Body of pancreas (tissue), 4 donors: ENCODE results near the gene PCGF2. TPM values are rescaled to one million over a fixed set of nuclear protein-coding genes. Genes with fewer than 3 reads are reported as not detected.
"Not testable (repeated sequence)": the region's sequence is repeated elsewhere in the genome, so short reads cannot be mapped to it uniquely, and the experiment has no call there.

Source experiments
- ATAC-seq: fragments of 150-250 bp; one replicate; pipeline ENCODE4 v1.9.1; 2016
- DNase-seq, 4 donors: peaks; one replicate each; pipeline ENCODE4 v3.0.0-alpha.2; 2019
- H3K27ac ChIP-seq, 4 donors: fragments of 200-600 bp; sonication (generic); 1 replicate in 3 of 4; 2 replicates in 1 of 4; pipeline versions ENCODE4 v1.5.1 to v1.6.1; 2016 to 2019; ENCODE audit warnings: mild to moderate bottlenecking in 1 of 4, mixed read lengths in 1 of 4, moderate library complexity in 1 of 4
- H3K27me3 ChIP-seq, 2 donors: fragments of 200-600 bp; sonication (generic); one replicate each; pipeline ENCODE4 v1.6.0; 2016; ENCODE audit warnings: mild to moderate bottlenecking in 1 of 2
- H3K36me3 ChIP-seq, 2 donors: fragments of 200-600 bp; sonication (generic); replicated peaks in 1 of 2; 2 replicates each; pipeline ENCODE4 v1.5.1; 2016; ENCODE audit warnings: low read depth in 2 of 2; ENCODE audit not compliant: insufficient read depth in 1 of 2
- H3K4me1 ChIP-seq: fragments of 200-600 bp; sonication (generic); one replicate; pipeline ENCODE4 v1.6.0; 2016
- H3K4me3 ChIP-seq, 2 donors: fragments of 200-600 bp; sonication (generic); 1 replicate in 1 of 2; 2 replicates in 1 of 2; pipeline ENCODE4 v1.5.1; 2016 to 2019
- H3K9me3 ChIP-seq, 3 donors: fragments of 200-600 bp; sonication (generic); 1 replicate in 2 of 3; 2 replicates in 1 of 3; pipeline ENCODE4 v1.5.1; 2016
- CTCF ChIP-seq, 7 experiments: fragments of 450-650 bp in 4 of 7; fragments of 200-600 bp in 3 of 7; sonication (generic) in 3 of 7; IDR thresholded peaks; one replicate each; pipeline ENCODE4 v1.5.1; 2016 to 2019; ENCODE audit warnings: antibody characterized with exemption in 7 of 7
- POLR2A ChIP-seq, 3 donors: fragments of 450-650 bp; IDR thresholded peaks; one replicate each; pipeline ENCODE4 v1.6.1; 2016; ENCODE audit warnings: antibody characterized with exemption in 3 of 3, mild to moderate bottlenecking in 2 of 3
- WGBS, 2 donors: methylation state at CpG; one replicate each; pipeline ENCODE4 v1.1.5; 2017; 5-methylcytosine and 5-hydroxymethylcytosine counted together
- intact Hi-C: fragments of 100-400 bp; cut with DNase I; formaldehyde crosslinking; loops from one replicate; pipeline ENCODE4 v1.15.1; 2023
- total RNA-seq, 2 donors: library from RNA; depleted of rRNA; stranded (reverse); fragments of >200 nt; gene quantifications; one replicate each; pipeline ENCODE4 v1.1.0, GENCODE V29; 2016

Gene PCGF2
- total RNA-seq, 2 donors from 2014 or later: 5.9 to 9.3 TPM

GRCh38 chr17:38729886-38730525 lies 18.1 kb downstream of the PCGF2 start, which contains the start of gene CISD3:
Gene CISD3, plus strand, starts transcription at chr17:38730341. Its CDS starts 18 bp downstream, at chr17:38730359.
- peaks cover 51% of the 10 kb centered on the region for H3K4me1 ChIP-seq
- no peaks in the 10 kb centered on the region for H3K27me3 ChIP-seq
- peak within 1 kb of the TSS; percentile 93 to 97 (median 96) for H3K27ac ChIP-seq
- H3K9me3 ChIP-seq: no peaks in the 10 kb centered on the region
- TF ChIP-seq POLR2A (IDR thresholded peaks at IDR 0.05) (peak in 1 of 3 donors; percentile 10), CTCF (IDR thresholded peaks at IDR 0.05) (peak; percentile 35 to 97 (median 80))
- H3K4me3 ChIP-seq: peak within 1 kb of the TSS; percentile 45 to 53
- intact Hi-C loops: no loop called here
- peak; percentile 80 for ATAC-seq
- no peaks in the 10 kb centered on the region for H3K36me3 ChIP-seq
- peak; percentile 88 to 90 (median 90) for DNase-seq
- 0 to 2% methylated on average over 18 to 68 of the region's 92 CpGs for WGBS, 2 donors

GRCh38 chr17:38729368-38729885 lies 18.7 kb downstream of the PCGF2 start:
- peaks cover 46% of the 10 kb centered on the region for H3K4me1 ChIP-seq
- TF ChIP-seq CTCF (IDR thresholded peaks at IDR 0.05) (no peak), POLR2A (IDR thresholded peaks at IDR 0.05) (no peak)
- H3K27me3 ChIP-seq: no peaks in the 10 kb centered on the region
- ATAC-seq (no peak), DNase-seq (no peak)
- intact Hi-C loops: no loop called here
- H3K27ac ChIP-seq: peak overlapping the region; percentile 87 to 97 (median 96)
- H3K4me3 ChIP-seq: peak overlapping the region in 1 of 2 donors; percentile 25
- H3K9me3 ChIP-seq: no peaks in the 10 kb centered on the region
- WGBS, 2 donors: 23 to 28% methylated on average over 14 of the region's 14 CpGs
- H3K36me3 ChIP-seq: no peaks in the 10 kb centered on the region

- intact Hi-C loops: no loop called here
- H3K4me1 ChIP-seq: peaks cover 36% of the 10 kb centered on the region
- no peak overlapping the region for H3K27ac ChIP-seq
- no peak for TF ChIP-seq CTCF (IDR thresholded peaks at IDR 0.05)
- TF ChIP-seq POLR2A (IDR thresholded peaks at IDR 0.05): no peak
- H3K36me3 ChIP-seq: no peaks in the 10 kb centered on the region
- ATAC-seq: no peak
- WGBS, 2 donors: 51 to 84% methylated on average over 7 of the region's 8 CpGs
- no peak overlapping the region for H3K4me3 ChIP-seq
- no peaks in the 10 kb centered on the region for H3K9me3 ChIP-seq
- H3K27me3 ChIP-seq: no peaks in the 10 kb centered on the region
- DNase-seq: no peak
Measured at GRCh38 chr17:38728290-38728831, 19.8 kb downstream of the PCGF2 start.

GRCh38 chr17:38727736-38728135 lies 20.4 kb downstream of the PCGF2 start:
- Histone ChIP-seq H3K27me3 (no peaks in the 10 kb centered on the region), H3K4me3 (no peak overlapping the region), H3K9me3 (no peaks in the 10 kb centered on the region), H3K27ac (no peak overlapping the region), H3K4me1 (peaks cover 30% of the 10 kb centered on the region), H3K36me3 (no peaks in the 10 kb centered on the region)
- 79 to 90% methylated on average over 5 of the region's 5 CpGs for WGBS, 2 donors
- TF ChIP-seq POLR2A (IDR thresholded peaks at IDR 0.05): no peak
- no peak for TF ChIP-seq CTCF (IDR thresholded peaks at IDR 0.05)
- intact Hi-C loops: no loop called here
- DNase-seq (no peak), ATAC-seq (no peak)

- H3K27me3 ChIP-seq, H3K27ac ChIP-seq, ATAC-seq, intact Hi-C loops, DNase-seq, H3K4me3 ChIP-seq, H3K9me3 ChIP-seq, H3K36me3 ChIP-seq: not testable (repeated sequence)
- peaks cover 14% of the 10 kb centered on the region for H3K4me1 ChIP-seq
- 20 to 60% methylated on average over 1 to 6 of the region's 8 CpGs for whole genome bisulfite sequencing, 2 donors
Measured at GRCh38 chr17:38726145-38726544, 22.0 kb downstream of the PCGF2 start.
